HepG2 (cell line): ENCODE data around the gene BCL2L2. TPM values are rescaled to one million over a fixed set of nuclear protein-coding genes. Genes with fewer than 3 reads are reported as not detected.

Experiments used
- FOXK1 ChIP-seq: sonication (generic); formaldehyde crosslinking; IDR thresholded peaks from 2 replicates; pipeline ENCODE4 v1.4.0; 2020; ENCODE audit warnings: low read depth, missing genetic modification reagents, borderline replicate concordance
- JUND ChIP-seq: sonication (generic); formaldehyde crosslinking; IDR thresholded peaks from 2 replicates; pipeline ENCODE4 v1.8.0; 2022; ENCODE audit warnings: mild to moderate bottlenecking, missing genetic modification reagents
- KDM2A ChIP-seq: sonication (generic); formaldehyde crosslinking; IDR thresholded peaks from 2 replicates; pipeline ENCODE4 v1.4.0; 2020; ENCODE audit warnings: low read depth, missing genetic modification reagents, borderline replicate concordance
- KLF11 ChIP-seq: IDR thresholded peaks from 2 replicates; pipeline ENCODE4 v1.6.1; 2016; ENCODE audit warnings: missing compliant biosample characterization
- PHF5A ChIP-seq: IDR thresholded peaks from one replicate; pipeline ENCODE4 v1.6.1; 2018; ENCODE audit warnings: low read depth, missing genetic modification reagents; ENCODE audit not compliant: unreplicated experiment
- RARA ChIP-seq: IDR thresholded peaks from 2 replicates; pipeline ENCODE4 v1.6.1; 2016; ENCODE audit warnings: missing genetic modification reagents, missing compliant biosample characterization
- SP140L ChIP-seq: sonication (generic); formaldehyde crosslinking; IDR thresholded peaks from 2 replicates; pipeline ENCODE4 v1.4.0; 2020; ENCODE audit warnings: missing genetic modification reagents, borderline replicate concordance
- U2AF2 ChIP-seq: fragments of 200-400 bp; formaldehyde crosslinking; IDR thresholded peaks from 2 replicates; pipeline ENCODE4 v1.6.1; 2017; ENCODE audit warnings: low read depth, mild to moderate bottlenecking, low read length
- ZBTB10 ChIP-seq: sonication (generic); formaldehyde crosslinking; IDR thresholded peaks from 2 replicates; pipeline ENCODE4 v1.4.0; 2020; ENCODE audit warnings: missing genetic modification reagents, borderline replicate concordance
- ZBTB7B ChIP-seq: sonication (generic); formaldehyde crosslinking; IDR thresholded peaks from 2 replicates; pipeline ENCODE4 v1.4.0; 2020; ENCODE audit warnings: missing genetic modification reagents
- ZFP1 ChIP-seq: IDR thresholded peaks from 2 replicates; pipeline ENCODE4 v1.6.1; 2016
- ZNF230 ChIP-seq: sonication (generic); formaldehyde crosslinking; IDR thresholded peaks from 2 replicates; pipeline ENCODE4 v1.4.0; 2020; ENCODE audit warnings: mild to moderate bottlenecking, missing genetic modification reagents
- ZNF235 ChIP-seq: sonication (generic); formaldehyde crosslinking; IDR thresholded peaks from 2 replicates; pipeline ENCODE4 v1.8.1; 2023; ENCODE audit warnings: mild to moderate bottlenecking, missing genetic modification reagents, borderline replicate concordance
- ZNF253 ChIP-seq: sonication (generic); formaldehyde crosslinking; IDR thresholded peaks from 2 replicates; pipeline ENCODE4 v1.8.0; 2022; ENCODE audit warnings: mild to moderate bottlenecking, missing genetic modification reagents, borderline replicate concordance
- ZNF747 ChIP-seq: sonication (generic); formaldehyde crosslinking; IDR thresholded peaks from 2 replicates; pipeline ENCODE4 v1.8.1; 2023; ENCODE audit warnings: missing genetic modification reagents, mild to moderate bottlenecking, borderline replicate concordance
- ZNF784 ChIP-seq: sonication (generic); formaldehyde crosslinking; IDR thresholded peaks from 2 replicates; pipeline ENCODE4 v1.5.1; 2020; ENCODE audit warnings: missing genetic modification reagents, mild to moderate bottlenecking, borderline replicate concordance
- polyA plus RNA-seq, 8 experiments: library from polyadenylated mRNA; depleted of rRNA in 3 of 8; stranded (reverse) in 7 of 8; unstranded in 1 of 8; fragments of >200 nt; fragmentation: Illumina TruSeq in 4 of 8; extraction: Trizol in 4 of 8; gene quantifications; 2 replicates each; pipeline versions ENCODE4 v1.2.1 to v1.2.3, GENCODE V29; 2011 to 2016; ENCODE audit warnings: low read depth in 4 of 8, missing spikeins in 1 of 8, mixed read lengths in 1 of 8; ENCODE audit not compliant: insufficient read depth in 1 of 8
- total RNA-seq, 5 experiments: library from RNA; depleted of rRNA; stranded (reverse); fragments of >200 nt; fragmentation: Illumina TruSeq; extraction: Trizol; gene quantifications; 2 replicates each; pipeline ENCODE4 v1.2.3, GENCODE V29; 2016; ENCODE audit warnings: low read depth in 1 of 5
- TF ChIP-seq, protein P1 (sequence below): IDR thresholded peaks from 2 replicates; pipeline ENCODE4 v1.6.1; 2016
- TF ChIP-seq, protein P2 (sequence below): sonication (generic); formaldehyde crosslinking; IDR thresholded peaks from 2 replicates; pipeline ENCODE4 v1.4.0; 2020; ENCODE audit warnings: missing genetic modification reagents
- TF ChIP-seq, protein P3 (sequence below): sonication (generic); formaldehyde crosslinking; IDR thresholded peaks from 2 replicates; pipeline ENCODE4 v1.4.0; 2020; ENCODE audit warnings: missing genetic modification reagents

Gene BCL2L2
- total and polyA plus RNA-seq, 2 of the 13 experiments (the other 11 are each of a cell fraction or from before 2014, with no cell fraction given) = 28.1 to 49.8 TPM

DNA sequence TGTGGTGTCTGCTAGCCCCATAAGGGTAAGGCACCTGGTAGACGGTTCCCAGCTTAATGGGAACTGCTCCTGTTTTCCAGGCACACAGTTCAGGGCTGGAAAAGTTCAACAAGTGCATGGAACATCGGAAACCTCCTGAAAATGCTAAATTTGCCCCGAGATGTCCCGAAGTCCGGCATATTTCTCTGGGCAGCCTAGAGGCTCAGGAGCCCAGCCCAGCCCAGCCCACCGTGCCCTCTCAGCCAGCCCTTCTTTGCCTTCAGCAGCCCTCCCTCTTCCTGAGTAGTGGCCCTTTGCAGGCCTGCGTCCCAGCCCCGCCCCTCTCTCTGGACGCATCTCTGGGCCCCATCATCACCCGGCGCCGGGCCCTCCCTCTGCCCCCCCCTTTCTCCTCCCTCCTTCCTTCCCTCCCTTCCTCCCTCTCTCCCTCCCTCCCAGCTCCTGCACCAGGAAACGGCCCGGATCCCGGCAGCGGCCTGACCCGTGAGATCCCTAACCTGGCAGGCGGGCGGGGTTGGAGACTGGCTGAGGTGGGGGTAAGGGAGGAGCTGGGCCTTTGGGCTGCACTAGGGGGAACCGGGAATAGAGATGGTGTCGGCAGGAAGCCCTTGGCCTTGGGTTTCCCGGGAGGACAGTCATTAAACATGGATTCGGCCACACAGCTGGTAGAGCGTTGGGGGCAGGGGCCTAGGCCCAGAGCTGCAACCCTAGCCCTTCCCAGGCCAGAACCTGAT is at the start of gene BCL2L2 (continued):
- TF ChIP-seq ZNF253 (CRISPR knock-in tag) (no peak; the same call in 1 of the 2 replicates), ZBTB10 (CRISPR knock-in tag) (peak; percentile 54; the same call in 1 of the 2 replicates), JUND (CRISPR knock-in tag) (peak; percentile 38; the same call in 1 of the 2 replicates), FOXK1 (CRISPR knock-in tag) (peak; percentile 90; the same call in 1 of the 2 replicates), ZNF230 (peak; percentile 94), ZNF784 (CRISPR knock-in tag) (peak; percentile 61; the same call in 1 of the 2 replicates), ZNF235 (peak; percentile 98; the same call in 1 of the 2 replicates), ZFP1 (CRISPR knock-in tag) (peak; percentile 84; the same call in 1 of the 2 replicates), KLF11 (CRISPR knock-in tag) (peak; percentile 94), KDM2A (peak; percentile 91), U2AF2 (0 out of 2 replicates have a peak, but pooled peaks have one; percentile 20), ZBTB7B (CRISPR knock-in tag) (peak; percentile 89), PHF5A (CRISPR knock-in tag) (peak; percentile 99), ZNF747 (CRISPR knock-in tag) (peak; percentile 97), SP140L (CRISPR knock-in tag) (0 out of 2 replicates have a peak, but pooled peaks have one; percentile 13), RARA (CRISPR knock-in tag) (peak; percentile 63)
- TF ChIP-seq, protein P1, sequence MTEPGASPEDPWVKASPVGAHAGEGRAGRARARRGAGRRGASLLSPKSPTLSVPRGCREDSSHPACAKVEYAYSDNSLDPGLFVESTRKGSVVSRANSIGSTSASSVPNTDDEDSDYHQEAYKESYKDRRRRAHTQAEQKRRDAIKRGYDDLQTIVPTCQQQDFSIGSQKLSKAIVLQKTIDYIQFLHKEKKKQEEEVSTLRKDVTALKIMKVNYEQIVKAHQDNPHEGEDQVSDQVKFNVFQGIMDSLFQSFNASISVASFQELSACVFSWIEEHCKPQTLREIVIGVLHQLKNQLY (CRISPR knock-in tag) = 0 out of 2 replicates have a peak, but pooled peaks have one; percentile 25
- TF ChIP-seq, protein P2, sequence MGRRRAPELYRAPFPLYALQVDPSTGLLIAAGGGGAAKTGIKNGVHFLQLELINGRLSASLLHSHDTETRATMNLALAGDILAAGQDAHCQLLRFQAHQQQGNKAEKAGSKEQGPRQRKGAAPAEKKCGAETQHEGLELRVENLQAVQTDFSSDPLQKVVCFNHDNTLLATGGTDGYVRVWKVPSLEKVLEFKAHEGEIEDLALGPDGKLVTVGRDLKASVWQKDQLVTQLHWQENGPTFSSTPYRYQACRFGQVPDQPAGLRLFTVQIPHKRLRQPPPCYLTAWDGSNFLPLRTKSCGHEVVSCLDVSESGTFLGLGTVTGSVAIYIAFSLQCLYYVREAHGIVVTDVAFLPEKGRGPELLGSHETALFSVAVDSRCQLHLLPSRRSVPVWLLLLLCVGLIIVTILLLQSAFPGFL = no peak
- TF ChIP-seq, protein P3, sequence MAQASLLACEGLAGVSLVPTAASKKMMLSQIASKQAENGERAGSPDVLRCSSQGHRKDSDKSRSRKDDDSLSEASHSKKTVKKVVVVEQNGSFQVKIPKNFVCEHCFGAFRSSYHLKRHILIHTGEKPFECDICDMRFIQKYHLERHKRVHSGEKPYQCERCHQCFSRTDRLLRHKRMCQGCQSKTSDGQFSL (CRISPR knock-in tag) = peak; percentile 99
